GM19025 (cell line): Measurements from ENCODE around the gene UBAC1.

Source experiments
- ATAC-seq: cut with Tn5 transposase; IDR thresholded peaks from one replicate; pipeline ENCODE4 v1.9.1; 2021; ENCODE audit warnings: mild to moderate bottlenecking, low read depth, moderate library complexity; ENCODE audit not compliant: unreplicated experiment

Gene UBAC1

GRCh38 chr9:135887585-135888050, 73.6 kb downstream of the UBAC1 start:
- no peak for ATAC-seq

- no peak for ATAC-seq
Observed at GRCh38 chr9:135887021-135887507, 74.1 kb downstream of the UBAC1 start.

GRCh38 chr9:135886147-135886981, 74.8 kb downstream of the UBAC1 start:
- ATAC-seq = no peak

GRCh38 chr9:135885100-135885853, 75.9 kb downstream of the UBAC1 start:
- no peak for ATAC-seq

- ATAC-seq = no peak
Observed at GRCh38 chr9:135884328-135885035, 76.7 kb downstream of the UBAC1 start.

GRCh38 chr9:135883410-135884089, 77.6 kb downstream of the UBAC1 start:
- no peak for ATAC-seq
